Measurements from ENCODE around the gene FAXDC2.
A peak's percentile ranks its signal among the peaks of the same experiment; 100 is the strongest.

Gene FAXDC2

GRCh38 chr5:154793599-154794524 lies 56.5 kb downstream of the FAXDC2 start:
- no peak for TF ChIP-seq CTCF (conservative IDR thresholded peaks at IDR 0.05; ENCODE audit: control insufficient read depth, insufficient read depth, low read depth, low read length)
- peak; percentile 17 for DNase-seq (ENCODE audit: low read depth)
- no peak overlapping the region for H3K4me3 ChIP-seq (ENCODE audit: control insufficient read depth, low read depth, low read length)

- no peak for DNase-seq (ENCODE audit: low read depth)
- TF ChIP-seq CTCF (conservative IDR thresholded peaks at IDR 0.05; ENCODE audit: control insufficient read depth, insufficient read depth, low read depth, low read length): no peak
- H3K4me3 ChIP-seq (ENCODE audit: control insufficient read depth, low read depth, low read length): no peak overlapping the region
Measured at GRCh38 chr5:154791535-154791934, 58.9 kb downstream of the FAXDC2 start.

GRCh38 chr5:154788212-154788611 lies 62.2 kb downstream of the FAXDC2 start:
- no peak overlapping the region for H3K4me3 ChIP-seq (ENCODE audit: control insufficient read depth, low read depth, low read length)
- DNase-seq (ENCODE audit: low read depth): no peak
- TF ChIP-seq CTCF (conservative IDR thresholded peaks at IDR 0.05; ENCODE audit: control insufficient read depth, insufficient read depth, low read depth, low read length): no peak

- no peak for TF ChIP-seq CTCF (conservative IDR thresholded peaks at IDR 0.05; ENCODE audit: control insufficient read depth, insufficient read depth, low read depth, low read length)
- DNase-seq (ENCODE audit: low read depth): peak; percentile 22
- no peak overlapping the region for H3K4me3 ChIP-seq (ENCODE audit: control insufficient read depth, low read depth, low read length)
Measured at GRCh38 chr5:154786414-154786813, 64.0 kb downstream of the FAXDC2 start.

- H3K4me3 ChIP-seq (ENCODE audit: control insufficient read depth, low read depth, low read length): no peak overlapping the region
- no peak for DNase-seq (ENCODE audit: low read depth)
- no peak for TF ChIP-seq CTCF (conservative IDR thresholded peaks at IDR 0.05; ENCODE audit: control insufficient read depth, insufficient read depth, low read depth, low read length)
Measured at GRCh38 chr5:154784856-154785255, 65.5 kb downstream of the FAXDC2 start.

- peak; percentile 41 for DNase-seq (ENCODE audit: low read depth)
- TF ChIP-seq CTCF (conservative IDR thresholded peaks at IDR 0.05; ENCODE audit: control insufficient read depth, insufficient read depth, low read depth, low read length): no peak
- H3K4me3 ChIP-seq (ENCODE audit: control insufficient read depth, low read depth, low read length): no peak overlapping the region
Measured at GRCh38 chr5:154783774-154784460, 66.5 kb downstream of the FAXDC2 start.

Measured in fibroblast of mammary gland (primary cell).